H9 (cell line): Measurements from ENCODE around the gene CADPS. TPM values are rescaled to one million over a fixed set of nuclear protein-coding genes. Genes with fewer than 3 reads are reported as not detected.

Experiments used
- DNase-seq: peaks from one replicate; pipeline ENCODE4 v3.0.0-alpha.2; 2017
- H2AFZ ChIP-seq: one replicate; pipeline ENCODE4 v1.6.1; 2013; ENCODE audit warnings: mild to moderate bottlenecking, low read length, control low read depth, moderate library complexity
- H2AK5ac ChIP-seq: 2 replicates; pipeline ENCODE4 v1.6.1; 2013; ENCODE audit warnings: low read length, control low read depth, mixed read lengths; ENCODE audit not compliant: insufficient read length
- H2BK120ac ChIP-seq: one replicate; pipeline ENCODE4 v1.6.1; 2013; ENCODE audit warnings: low read depth, mild to moderate bottlenecking, low read length, control low read depth, inconsistent platforms; ENCODE audit not compliant: poor library complexity, severe bottlenecking
- H2BK12ac ChIP-seq: 2 replicates; pipeline ENCODE4 v1.6.1; 2013; ENCODE audit warnings: low read length, control low read depth, mixed read lengths, low read depth; ENCODE audit not compliant: insufficient read length
- H2BK15ac ChIP-seq: 2 replicates; pipeline ENCODE4 v1.6.1; 2013; ENCODE audit warnings: low read depth, low read length, control low read depth
- H2BK20ac ChIP-seq: one replicate; pipeline ENCODE4 v1.6.1; 2013; ENCODE audit warnings: low read depth, mild to moderate bottlenecking, low read length, control low read depth, inconsistent platforms; ENCODE audit not compliant: poor library complexity, severe bottlenecking
- H2BK5ac ChIP-seq: 2 replicates; pipeline ENCODE4 v1.6.1; 2013; ENCODE audit warnings: low read length, control low read depth, mixed read lengths; ENCODE audit not compliant: insufficient read length
- H3K14ac ChIP-seq: 2 replicates; pipeline ENCODE4 v1.6.1; 2013; ENCODE audit warnings: low read length, control low read depth; ENCODE audit not compliant: insufficient read depth
- H3K18ac ChIP-seq: 2 replicates; pipeline ENCODE4 v1.6.1; 2013; ENCODE audit warnings: low read depth, mild to moderate bottlenecking, mixed read lengths, low read length, control low read depth; ENCODE audit not compliant: insufficient read length
- H3K23ac ChIP-seq: 2 replicates; pipeline ENCODE4 v1.6.1; 2013; ENCODE audit warnings: low read length, control low read depth, mixed read lengths, low read depth; ENCODE audit not compliant: insufficient read length
- H3K23me2 ChIP-seq: 2 replicates; pipeline ENCODE4 v1.6.1; 2013; ENCODE audit warnings: low read depth, mild to moderate bottlenecking, mixed read lengths, low read length, control low read depth; ENCODE audit not compliant: insufficient read length, poor library complexity, severe bottlenecking
- H3K27ac ChIP-seq: 2 replicates; pipeline ENCODE4 v1.5.1; 2013; ENCODE audit warnings: low read length, control low read depth, mixed read lengths, low read depth; ENCODE audit not compliant: insufficient read length
- H3K27me3 ChIP-seq: 2 replicates; pipeline ENCODE4 v1.6.1; 2013; ENCODE audit warnings: low read length, control low read depth, inconsistent platforms; ENCODE audit not compliant: insufficient read depth
- H3K4ac ChIP-seq: 2 replicates; pipeline ENCODE4 v1.6.1; 2013; ENCODE audit warnings: low read depth, mild to moderate bottlenecking, control low read depth, inconsistent platforms, low read length, moderate library complexity
- H3K4me1 ChIP-seq: 2 replicates; pipeline ENCODE4 v1.6.1; 2013; ENCODE audit warnings: low read length, control low read depth, inconsistent platforms; ENCODE audit not compliant: insufficient read depth
- H3K4me2 ChIP-seq: 2 replicates; pipeline ENCODE4 v1.6.1; 2013; ENCODE audit warnings: low read length, control low read depth, mixed read lengths; ENCODE audit not compliant: insufficient read length, insufficient read depth
- H3K56ac ChIP-seq: 2 replicates; pipeline ENCODE4 v1.6.1; 2013; ENCODE audit warnings: low read depth, mild to moderate bottlenecking, mixed read lengths, low read length, control low read depth; ENCODE audit not compliant: insufficient read length
- H3K79me1 ChIP-seq: 2 replicates; pipeline ENCODE4 v1.6.1; 2013; ENCODE audit warnings: low read depth, mild to moderate bottlenecking, moderate library complexity, low read length, control low read depth, inconsistent platforms; ENCODE audit not compliant: insufficient read depth, poor library complexity, severe bottlenecking
- H3K79me2 ChIP-seq: 2 replicates; pipeline ENCODE4 v1.6.1; 2013; ENCODE audit warnings: low read length, control low read depth, inconsistent platforms; ENCODE audit not compliant: insufficient read depth
- H3K9ac ChIP-seq: 2 replicates; pipeline ENCODE4 v1.6.1; 2013; ENCODE audit warnings: low read length, control low read depth, mixed read lengths; ENCODE audit not compliant: insufficient read length; ENCODE audit errors: extremely low read depth
- H3K9me3 ChIP-seq: one replicate; pipeline ENCODE4 v1.6.1; 2013; ENCODE audit warnings: low read depth, low read length, inconsistent platforms; ENCODE audit not compliant: control insufficient read depth
- H3T11ph ChIP-seq: one replicate; pipeline ENCODE4 v1.6.1; 2013; ENCODE audit warnings: mild to moderate bottlenecking, low read length, control low read depth, inconsistent platforms
- H4K20me1 ChIP-seq: one replicate; pipeline ENCODE4 v1.6.1; 2013; ENCODE audit not compliant: control insufficient read depth, insufficient read length, insufficient read depth
- H4K5ac ChIP-seq: 2 replicates; pipeline ENCODE4 v1.6.1; 2013; ENCODE audit warnings: low read depth, mild to moderate bottlenecking, mixed read lengths, low read length, control low read depth; ENCODE audit not compliant: insufficient read length
- H4K8ac ChIP-seq: replicated peaks from 2 replicates; pipeline ENCODE4 v1.6.1; 2013; ENCODE audit warnings: low read length, control low read depth, mixed read lengths, low read depth; ENCODE audit not compliant: insufficient read length
- H4K91ac ChIP-seq: 2 replicates; pipeline ENCODE4 v1.6.1; 2013; ENCODE audit warnings: low read depth, mild to moderate bottlenecking, moderate library complexity, mixed read lengths, low read length, control low read depth; ENCODE audit not compliant: insufficient read length
- H3K27ac Mint-ChIP-seq, 3 experiments: 2 replicates in 2 of 3; 3 replicates in 1 of 3; pipeline ENCODE4 v1.8.0; 2020 to 2021; ENCODE audit warnings: mixed read lengths in 3 of 3, mild to moderate bottlenecking in 1 of 3, moderate library complexity in 1 of 3
- H3K27me3 Mint-ChIP-seq: 2 replicates; pipeline ENCODE4 v1.8.0; 2021; ENCODE audit warnings: low read depth, mild to moderate bottlenecking, moderate library complexity, mixed read lengths
- H3K36me3 Mint-ChIP-seq, 3 experiments: 2 replicates in 2 of 3; 3 replicates in 1 of 3; pipeline ENCODE4 v1.8.0; 2020 to 2021; ENCODE audit warnings: low read depth in 3 of 3, mixed read lengths in 3 of 3; ENCODE audit not compliant: insufficient read depth in 1 of 3
- H3K4me1 Mint-ChIP-seq, 2 experiments: 2 replicates each; pipeline ENCODE4 v1.8.0; 2020; ENCODE audit warnings: mixed read lengths in 2 of 2
- H3K4me3 Mint-ChIP-seq, 2 experiments: 2 replicates in 1 of 2; 3 replicates in 1 of 2; pipeline ENCODE4 v1.8.0; 2020 to 2021; ENCODE audit warnings: mild to moderate bottlenecking in 2 of 2, mixed read lengths in 2 of 2, moderate library complexity in 1 of 2
- H3K9me3 Mint-ChIP-seq, 2 experiments: 2 replicates in 1 of 2; 3 replicates in 1 of 2; pipeline ENCODE4 v1.8.0; 2020; ENCODE audit warnings: mild to moderate bottlenecking in 2 of 2, mixed read lengths in 2 of 2, moderate library complexity in 1 of 2
- WGBS: extraction: QIAGEN DNeasy Blood & Tissue Kit; methylation state at CpG from one replicate; pipeline ENCODE4 v1.1.7; 2013; ENCODE audit warnings: missing lambda C conversion rate, low lambda C conversion rate, mixed read lengths; ENCODE audit not compliant: insufficient read length; ENCODE audit errors: extremely low coverage; 5-methylcytosine and 5-hydroxymethylcytosine counted together
- total RNA-seq: library from RNA; stranded (reverse); gene quantifications from 2 replicates; pipeline ENCODE4 v1.2.1, GENCODE V29; 2021
- TF ChIP-seq, protein P1 (sequence below): fragments of 200-600 bp; sonication (generic); conservative IDR thresholded peaks from 3 replicates; pipeline ENCODE4 v1.8.0; 2021; ENCODE audit warnings: antibody characterized with exemption, mild to moderate bottlenecking

The CADPS gene
- total RNA-seq, 1 experiment from 2014 or later: 6.6 TPM

GRCh38 chr3:62885136-62885535 lies 9.9 kb upstream of the CADPS start:
- WGBS: no CpG with 5 or more reads among the region's 2 CpGs
- no peak for DNase-seq
- Histone ChIP-seq H3K23ac (no peak overlapping the region), H2BK20ac (no peak overlapping the region), H3K9me3 (no peaks in the 10 kb centered on the region), H3K23me2 (no peaks in the 10 kb centered on the region), H3K56ac (no peak overlapping the region), H3T11ph (no peak overlapping the region), H2AK5ac (no peak overlapping the region), H4K20me1 (no peaks in the 10 kb centered on the region), H3K79me1 (no peaks in the 10 kb centered on the region), H4K5ac (no peak overlapping the region), H2BK120ac (no peak overlapping the region), H3K27me3 (no peaks in the 10 kb centered on the region), H3K9ac (no peak overlapping the region), H2BK5ac (no peak overlapping the region), H3K79me2 (no peaks in the 10 kb centered on the region), H3K14ac (no peak overlapping the region), H3K4me1 (peaks cover 3% of the 10 kb centered on the region; the same call in 1 of the 2 replicates), H2AFZ (no peak overlapping the region), H2BK12ac (no peak overlapping the region), H3K18ac (no peak overlapping the region), H4K8ac (no peak overlapping the region), H2BK15ac (no peak overlapping the region), H3K27ac (no peak overlapping the region), H3K4ac (no peak overlapping the region), H4K91ac (no peak overlapping the region), H3K4me2 (no peak overlapping the region)
- Mint-ChIP-seq H3K4me1 (peaks cover 55 to 66% of the 10 kb centered on the region in 2 experiments), H3K27me3 (no peaks in the 10 kb centered on the region), H3K4me3 (no peak overlapping the region), H3K36me3 (peaks cover 0 to 2% (median 0%) of the 10 kb centered on the region in 3 experiments; a peak in 1 of 7 replicates), H3K9me3 (no peaks in the 10 kb centered on the region), H3K27ac (peak overlapping the region in 2 of 3 experiments; percentile 98 to 99; a peak in 2 of 7 replicates)
- TF ChIP-seq, protein P1, sequence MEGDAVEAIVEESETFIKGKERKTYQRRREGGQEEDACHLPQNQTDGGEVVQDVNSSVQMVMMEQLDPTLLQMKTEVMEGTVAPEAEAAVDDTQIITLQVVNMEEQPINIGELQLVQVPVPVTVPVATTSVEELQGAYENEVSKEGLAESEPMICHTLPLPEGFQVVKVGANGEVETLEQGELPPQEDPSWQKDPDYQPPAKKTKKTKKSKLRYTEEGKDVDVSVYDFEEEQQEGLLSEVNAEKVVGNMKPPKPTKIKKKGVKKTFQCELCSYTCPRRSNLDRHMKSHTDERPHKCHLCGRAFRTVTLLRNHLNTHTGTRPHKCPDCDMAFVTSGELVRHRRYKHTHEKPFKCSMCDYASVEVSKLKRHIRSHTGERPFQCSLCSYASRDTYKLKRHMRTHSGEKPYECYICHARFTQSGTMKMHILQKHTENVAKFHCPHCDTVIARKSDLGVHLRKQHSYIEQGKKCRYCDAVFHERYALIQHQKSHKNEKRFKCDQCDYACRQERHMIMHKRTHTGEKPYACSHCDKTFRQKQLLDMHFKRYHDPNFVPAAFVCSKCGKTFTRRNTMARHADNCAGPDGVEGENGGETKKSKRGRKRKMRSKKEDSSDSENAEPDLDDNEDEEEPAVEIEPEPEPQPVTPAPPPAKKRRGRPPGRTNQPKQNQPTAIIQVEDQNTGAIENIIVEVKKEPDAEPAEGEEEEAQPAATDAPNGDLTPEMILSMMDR: no peak
